ENCODE results near the gene RRAS2. TPM values are rescaled to one million over a fixed set of nuclear protein-coding genes. Genes with fewer than 3 reads are reported as not detected.

Gene RRAS2
- total and polyA plus RNA-seq, 12 donors = 9.2 to 59.3 (median 26.6) TPM

- Histone ChIP-seq H3K4me3 (no peak overlapping the region), H3K27ac (no peak overlapping the region)
Measured at GRCh38 chr11:14329702-14330101, 29.3 kb downstream of the RRAS2 start.

DNA sequence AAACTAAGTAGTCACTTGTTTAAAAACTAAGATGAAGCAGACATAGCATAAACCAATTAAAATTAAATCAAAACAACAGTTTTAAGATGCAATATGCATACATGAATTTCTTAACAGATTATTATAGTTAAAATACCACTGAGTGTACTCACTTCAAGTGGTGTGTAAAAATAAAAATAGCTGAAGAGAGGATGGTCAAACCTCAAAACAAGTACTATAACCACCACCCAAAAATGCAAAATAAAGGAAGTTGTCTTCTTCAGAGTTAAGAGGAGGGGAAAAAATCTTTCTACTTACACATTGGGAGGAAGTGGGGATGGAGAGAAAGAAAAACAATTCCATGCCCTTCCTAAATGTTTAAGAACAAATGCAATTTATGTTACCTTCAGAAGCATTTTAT, 31.9 kb downstream of the RRAS2 start:
- DNase-seq = no peak
- no peak overlapping the region for H3K27ac ChIP-seq
- no peaks in the 10 kb centered on the region for H3K4me1 ChIP-seq (replicated peaks in 1 of 2)
- intact Hi-C loops (cut with DNase I) = no loop called here
- H3K27me3 ChIP-seq = no peaks in the 10 kb centered on the region
- no peak for TF ChIP-seq POLR2A (IDR thresholded peaks at IDR 0.05)
- no peak for TF ChIP-seq CTCF (IDR thresholded peaks at IDR 0.05)
- H3K4me3 ChIP-seq = no peak overlapping the region
- H3K9me3 ChIP-seq (replicated peaks in 1 of 3) = no peaks in the 10 kb centered on the region
- no peaks in the 10 kb centered on the region for H3K36me3 ChIP-seq (replicated peaks in 1 of 2)

More at GRCh38 chr11:14329702-14330101, 29.3 kb downstream of the RRAS2 start:
- Histone ChIP-seq H3K9me3 (replicated peaks in 1 of 3) (no peaks in the 10 kb centered on the region), H3K27me3 (no peaks in the 10 kb centered on the region), H3K4me1 (replicated peaks in 1 of 2) (no peaks in the 10 kb centered on the region), H3K36me3 (replicated peaks in 1 of 2) (no peaks in the 10 kb centered on the region)
- 81 to 94% (median 87%) methylated on average over 2 of the region's 2 CpGs for WGBS, 4 donors
- TF ChIP-seq CTCF (IDR thresholded peaks at IDR 0.05) (no peak), POLR2A (IDR thresholded peaks at IDR 0.05) (no peak)
- intact Hi-C loops (cut with DNase I) = no loop called here
- DNase-seq = no peak

GRCh38 chr11:14323118-14323676, 35.8 kb downstream of the RRAS2 start:
- 90 to 95% (median 94%) methylated on average over 6 of the region's 6 CpGs for WGBS, 4 donors
- intact Hi-C loops (cut with DNase I) = no loop called here
- Histone ChIP-seq H3K27me3 (no peaks in the 10 kb centered on the region), H3K9me3 (replicated peaks in 1 of 3) (no peaks in the 10 kb centered on the region), H3K36me3 (replicated peaks in 1 of 2) (no peaks in the 10 kb centered on the region), H3K4me1 (replicated peaks in 1 of 2) (no peaks in the 10 kb centered on the region), H3K4me3 (no peak overlapping the region), H3K27ac (no peak overlapping the region)
- DNase-seq = no peak
- TF ChIP-seq CTCF (IDR thresholded peaks at IDR 0.05) (no peak), POLR2A (IDR thresholded peaks at IDR 0.05) (no peak)

GRCh38 chr11:14322510-14322909, 36.5 kb downstream of the RRAS2 start:
- no peak for DNase-seq
- Histone ChIP-seq H3K36me3 (replicated peaks in 1 of 2) (no peaks in the 10 kb centered on the region), H3K4me1 (replicated peaks in 1 of 2) (no peaks in the 10 kb centered on the region)

More at GRCh38 chr11:14322510-14322909, 36.5 kb downstream of the RRAS2 start:
- intact Hi-C loops (cut with DNase I) = no loop called here
- WGBS, 4 donors = 80 to 88% (median 84%) methylated on average over 2 of the region's 2 CpGs
- no peak for TF ChIP-seq POLR2A (IDR thresholded peaks at IDR 0.05)
- TF ChIP-seq CTCF (IDR thresholded peaks at IDR 0.05) = no peak
- H3K27me3 ChIP-seq = no peaks in the 10 kb centered on the region
- no peak overlapping the region for H3K27ac ChIP-seq
- H3K4me3 ChIP-seq = no peak overlapping the region
- no peaks in the 10 kb centered on the region for H3K9me3 ChIP-seq (replicated peaks in 1 of 3)

Data from adrenal gland (tissue), 12 donors.